ENCODE data around the gene PPP1R12A.

The PPP1R12A gene

DNA sequence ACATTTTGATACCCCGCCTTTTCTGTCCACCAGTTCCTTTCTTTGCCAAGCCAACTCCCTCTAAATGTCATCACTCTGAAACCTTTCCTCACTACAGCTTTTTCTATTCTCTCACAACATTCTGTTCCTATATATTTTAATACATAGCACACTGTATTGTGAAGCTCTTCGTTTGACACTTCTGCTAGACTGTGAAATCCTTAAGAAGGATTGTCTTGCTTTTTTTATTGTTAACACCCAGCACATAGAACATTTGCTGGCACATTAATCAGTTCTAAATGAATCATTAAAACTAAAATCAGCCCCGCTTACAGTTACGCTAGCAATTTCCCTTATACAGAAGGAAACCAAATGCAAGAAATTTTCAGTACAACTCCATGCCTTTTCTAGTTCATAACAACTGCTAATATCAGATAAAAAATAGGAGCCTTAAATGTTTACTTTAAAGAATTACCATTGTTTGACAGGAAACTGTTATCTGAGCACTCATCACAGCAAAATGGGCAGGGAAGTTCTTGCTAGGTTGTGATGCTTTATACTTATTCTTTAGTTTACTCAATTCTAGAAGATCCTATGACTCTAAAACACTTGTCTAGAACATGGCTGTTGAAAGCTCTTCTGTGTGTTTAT is 93.5 kb downstream of the PPP1R12A start:
- peaks cover 7% of the 10 kb centered on the region for H3K4me1 ChIP-seq
- TF ChIP-seq CTCF (IDR thresholded peaks at IDR 0.05): no peak
- peak overlapping the region; percentile 2 for H3K27ac ChIP-seq

GRCh38 chr12:79838359-79838758 is 96.5 kb downstream of the PPP1R12A start:
- peaks cover 21% of the 10 kb centered on the region for H3K4me1 ChIP-seq
- no peaks in the 10 kb centered on the region for H3K9me3 ChIP-seq (ENCODE audit: control insufficient read depth, low read length)
- H3K9ac ChIP-seq: no peak overlapping the region
- H3K4me3 ChIP-seq (ENCODE audit: low read depth, low read length): no peak overlapping the region
- no peaks in the 10 kb centered on the region for H3K27me3 ChIP-seq (ENCODE audit: control insufficient read depth, insufficient read depth, low read length)
- peaks cover 27% of the 10 kb centered on the region for H3K79me2 ChIP-seq
- no peak overlapping the region for H3K4me2 ChIP-seq (ENCODE audit: low read length)
- no peak overlapping the region for H3K27ac ChIP-seq
- H2AFZ ChIP-seq: no peak overlapping the region
- no peak for TF ChIP-seq CTCF (IDR thresholded peaks at IDR 0.05)
- no peaks in the 10 kb centered on the region for H3K36me3 ChIP-seq (ENCODE audit: control insufficient read depth, insufficient read depth, low read length)

More for the DNA sequence above, 93.5 kb downstream of the PPP1R12A start:
- Histone ChIP-seq H3K27me3 (ENCODE audit: control insufficient read depth, insufficient read depth, low read length) (no peaks in the 10 kb centered on the region), H3K36me3 (ENCODE audit: control insufficient read depth, insufficient read depth, low read length) (no peaks in the 10 kb centered on the region), H3K9ac (no peak overlapping the region), H3K4me2 (ENCODE audit: low read length) (peak overlapping the region; percentile 8), H2AFZ (no peak overlapping the region), H3K79me2 (peaks cover 16% of the 10 kb centered on the region), H3K4me3 (ENCODE audit: low read depth, low read length) (no peak overlapping the region), H3K9me3 (ENCODE audit: control insufficient read depth, low read length) (no peaks in the 10 kb centered on the region)

- no peak overlapping the region for H3K4me3 ChIP-seq (ENCODE audit: low read depth, low read length)
- H3K9me3 ChIP-seq (ENCODE audit: control insufficient read depth, low read length): no peaks in the 10 kb centered on the region
- H3K27ac ChIP-seq: no peak overlapping the region
- no peak for TF ChIP-seq CTCF (IDR thresholded peaks at IDR 0.05)
- H3K36me3 ChIP-seq (ENCODE audit: control insufficient read depth, insufficient read depth, low read length): no peaks in the 10 kb centered on the region
- H3K9ac ChIP-seq: no peak overlapping the region
- H3K27me3 ChIP-seq (ENCODE audit: control insufficient read depth, insufficient read depth, low read length): no peaks in the 10 kb centered on the region
- H2AFZ ChIP-seq: no peak overlapping the region
- H3K79me2 ChIP-seq: peaks cover 31% of the 10 kb centered on the region
- peaks cover 21% of the 10 kb centered on the region for H3K4me1 ChIP-seq
- no peak overlapping the region for H3K4me2 ChIP-seq (ENCODE audit: low read length)
Measured at GRCh38 chr12:79837575-79837974, 97.3 kb downstream of the PPP1R12A start.

GRCh38 chr12:79835377-79835843 is 99.5 kb downstream of the PPP1R12A start:
- TF ChIP-seq CTCF (IDR thresholded peaks at IDR 0.05): no peak

More at GRCh38 chr12:79835377-79835843, 99.5 kb downstream of the PPP1R12A start:
- Histone ChIP-seq H3K9me3 (ENCODE audit: control insufficient read depth, low read length) (no peaks in the 10 kb centered on the region), H3K4me3 (ENCODE audit: low read depth, low read length) (no peak overlapping the region), H2AFZ (no peak overlapping the region), H3K27me3 (ENCODE audit: control insufficient read depth, insufficient read depth, low read length) (no peaks in the 10 kb centered on the region), H3K9ac (no peak overlapping the region), H3K36me3 (ENCODE audit: control insufficient read depth, insufficient read depth, low read length) (no peaks in the 10 kb centered on the region), H3K4me1 (peaks cover 14% of the 10 kb centered on the region), H3K79me2 (peaks cover 31% of the 10 kb centered on the region), H3K27ac (no peak overlapping the region), H3K4me2 (ENCODE audit: low read length) (no peak overlapping the region)
